OCI-LY7 (cell line): ENCODE data around the gene TNXB. TPM values are rescaled to one million over a fixed set of nuclear protein-coding genes. Genes with fewer than 3 reads are reported as not detected.

ENCODE experiments used
- BruUV-seq: library from RNA; stranded (reverse); fragments of 400-500 nt; replicated peaks from 2 replicates; lab custom pipeline; 2021; lab: Mats Ljungman, UMichigan
- CTCF ChIA-PET: fragments of 300-600 bp; sonication (Branson Sonifier 250); formaldehyde crosslinking; loops from one replicate; lab custom pipeline; 2022; ENCODE audit warnings: antibody characterized with exemption; ENCODE audit not compliant: unreplicated experiment; lab: Charles Lee
- POLR2A ChIA-PET: fragments of 300-600 bp; sonication (Branson Sonifier 250); formaldehyde crosslinking; loops from one replicate; lab custom pipeline; 2022; ENCODE audit warnings: antibody characterized with exemption; lab: Charles Lee
- DNase-seq: peaks from one replicate; pipeline ENCODE4 v3.0.0-alpha.2; 2015; ENCODE audit warnings: low spot score
- H2AFZ ChIP-seq: fragments of 200-600 bp; sonication (generic), shearing (Covaris generic); 2 replicates; pipeline ENCODE4 v1.6.1; 2014; ENCODE audit warnings: mild to moderate bottlenecking, antibody characterized with exemption, low read length, moderate library complexity
- H3K27ac ChIP-seq: fragments of 200-600 bp; sonication (generic); 2 replicates; pipeline ENCODE4 v1.5.1; 2014; ENCODE audit warnings: mixed run types, low read depth, mild to moderate bottlenecking, moderate library complexity, low read length, inconsistent platforms; ENCODE audit not compliant: poor library complexity, severe bottlenecking
- H3K36me3 ChIP-seq: fragments of 200-600 bp; sonication (generic); 2 replicates; pipeline ENCODE4 v1.6.1; 2014; ENCODE audit warnings: mild to moderate bottlenecking, antibody characterized with exemption, low read length, moderate library complexity, mixed read lengths; ENCODE audit not compliant: insufficient read depth
- H3K4me1 ChIP-seq: fragments of 200-600 bp; sonication (generic); 2 replicates; pipeline ENCODE4 v1.5.1; 2014; ENCODE audit warnings: mild to moderate bottlenecking, low read length; ENCODE audit not compliant: insufficient read depth, poor library complexity, severe bottlenecking
- H3K4me2 ChIP-seq: fragments of 200-600 bp; sonication (generic); 2 replicates; pipeline ENCODE4 v1.6.1; 2014; ENCODE audit warnings: mild to moderate bottlenecking, low read length
- H3K4me3 ChIP-seq: fragments of 200-600 bp; sonication (generic); 2 replicates; pipeline ENCODE4 v1.5.1; 2014; ENCODE audit warnings: mild to moderate bottlenecking, low read depth, low read length; ENCODE audit not compliant: poor library complexity, severe bottlenecking
- H3K79me2 ChIP-seq: fragments of 200-600 bp; sonication (generic); 2 replicates; pipeline ENCODE4 v1.6.1; 2016; ENCODE audit warnings: low read depth, mild to moderate bottlenecking, low read length, moderate library complexity, mixed read lengths; ENCODE audit not compliant: insufficient read depth
- H3K9me2 ChIP-seq: fragments of 200-600 bp; sonication (generic); 2 replicates; pipeline ENCODE4 v1.6.1; 2016; ENCODE audit warnings: mild to moderate bottlenecking, low read length, mixed read lengths; ENCODE audit not compliant: insufficient read depth
- H3K9me3 ChIP-seq: fragments of 200-600 bp; sonication (generic); 2 replicates; pipeline ENCODE4 v1.6.1; 2014; ENCODE audit warnings: mild to moderate bottlenecking, mixed run types, low read length, mixed read lengths
- H4K20me1 ChIP-seq: fragments of 200-600 bp; sonication (generic); 2 replicates; pipeline ENCODE4 v1.6.1; 2014; ENCODE audit warnings: mild to moderate bottlenecking, antibody characterized with exemption, low read length, moderate library complexity, mixed read lengths; ENCODE audit not compliant: insufficient read depth
- CTCF ChIP-seq: fragments of 200-600 bp; sonication (generic); conservative IDR thresholded peaks from 2 replicates; pipeline ENCODE4 v1.5.1; 2014; ENCODE audit warnings: mild to moderate bottlenecking, antibody characterized with exemption, low read length, moderate library complexity, mixed read lengths
- EZH2phosphoT487 ChIP-seq: fragments of 200-600 bp; sonication (generic); IDR thresholded peaks from 2 replicates; pipeline ENCODE4 v1.6.1; 2018; ENCODE audit warnings: low read depth, borderline replicate concordance, mild to moderate bottlenecking, mixed run types, antibody characterized with exemption, low read length, moderate library complexity, mixed read lengths
- intact Hi-C: fragments of 100-400 bp; cut with micrococcal nuclease; formaldehyde crosslinking; loops from one replicate; pipeline ENCODE4 v1.10.0; 2022; ENCODE audit not compliant: unreplicated experiment
- total RNA-seq, 2 experiments: library from RNA; depleted of rRNA in 1 of 2; stranded (reverse); fragments of >200 nt in 1 of 2; shearing (Covaris generic) in 1 of 2; gene quantifications; 2 replicates each; pipeline ENCODE4 v1.2.3, GENCODE V29; 2014 to 2022

TNXB gene
- total RNA-seq, 2 experiments from 2014 or later = 1.7 to 9.2 TPM

- Histone ChIP-seq H3K4me3 (no peak overlapping the region), H3K4me2 (no peak overlapping the region), H3K4me1 (peaks cover 9% of the 10 kb centered on the region), H3K79me2 (no peaks in the 10 kb centered on the region), H3K36me3 (no peaks in the 10 kb centered on the region), H3K9me2 (no peaks in the 10 kb centered on the region), H3K27ac (no peak overlapping the region), H3K9me3 (no peaks in the 10 kb centered on the region), H2AFZ (no peak overlapping the region), H4K20me1 (no peaks in the 10 kb centered on the region)
- TF ChIP-seq CTCF (0 out of 2 replicates have a peak, but pooled peaks have one; percentile 15), EZH2phosphoT487 (no peak)
- POLR2A ChIA-PET = no interaction called here
- CTCF ChIA-PET = no interaction called here
- DNase-seq = no peak
- BruUV-seq = no TSS peak
- intact Hi-C loops = no loop called here
Measured at GRCh38 chr6:32148289-32149091, 39.4 kb upstream of the TNXB start.

GRCh38 chr6:32147401-32148132 lies 38.4 kb upstream of the TNXB start:
- Histone ChIP-seq H3K27ac (no peak overlapping the region), H3K36me3 (no peaks in the 10 kb centered on the region), H3K9me2 (no peaks in the 10 kb centered on the region), H3K4me2 (no peak overlapping the region), H3K79me2 (no peaks in the 10 kb centered on the region), H2AFZ (no peak overlapping the region), H3K9me3 (no peaks in the 10 kb centered on the region), H3K4me3 (no peak overlapping the region), H4K20me1 (no peaks in the 10 kb centered on the region), H3K4me1 (peaks cover under 1% of the 10 kb centered on the region)
- DNase-seq = no peak
- intact Hi-C loops = no loop called here
- CTCF ChIA-PET = no interaction called here
- POLR2A ChIA-PET = interaction anchor here (0.5 kb wide), 1 partner anchor 13 kb away, joined by 3 read pairs; no protein-coding TSS in a partner anchor
- no TSS peak for BruUV-seq
- TF ChIP-seq EZH2phosphoT487 (no peak), CTCF (no peak)
